Measurements from ENCODE around the gene TSPAN9. TPM values are rescaled to one million over a fixed set of nuclear protein-coding genes. Genes with fewer than 3 reads are reported as not detected.

The TSPAN9 gene
- total RNA-seq, 1 experiment from 2014 or later, result 9.6 TPM

DNA sequence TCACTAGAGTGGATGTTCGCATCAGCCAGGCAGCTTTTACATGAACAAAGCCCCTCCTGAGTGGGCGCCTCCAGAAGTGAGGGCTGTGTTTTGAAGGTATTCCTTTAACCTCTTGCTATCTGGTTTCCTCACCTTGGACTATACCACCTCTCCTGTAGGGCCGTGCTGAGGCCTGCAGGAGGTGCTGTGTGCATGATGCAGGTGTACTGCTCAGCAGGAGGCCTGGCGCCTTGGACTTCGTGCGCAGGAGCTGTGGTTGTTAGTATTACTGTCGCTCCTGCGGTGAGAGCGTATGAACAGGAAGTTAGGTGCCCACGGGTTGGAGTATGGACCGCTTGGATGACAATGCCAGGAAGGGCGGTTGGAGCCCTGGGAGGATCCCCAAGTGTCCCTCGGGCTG lies 130.7 kb downstream of the TSPAN9 start:
- no peaks in the 10 kb centered on the region for H3K9me2 ChIP-seq (ENCODE audit: insufficient read depth)
- 0 out of 2 replicates have a peak, but pooled peaks cover 5% of the 10 kb centered on the region for H3K27me3 ChIP-seq (ENCODE audit: insufficient read depth, low read depth)
- DNase-seq, result no peak
- BruUV-seq (replicated peaks), result no TSS peak
- no peak for TF ChIP-seq EZH2 (IDR thresholded peaks at IDR 0.05; ENCODE audit: low read depth)
- TF ChIP-seq, protein P1, sequence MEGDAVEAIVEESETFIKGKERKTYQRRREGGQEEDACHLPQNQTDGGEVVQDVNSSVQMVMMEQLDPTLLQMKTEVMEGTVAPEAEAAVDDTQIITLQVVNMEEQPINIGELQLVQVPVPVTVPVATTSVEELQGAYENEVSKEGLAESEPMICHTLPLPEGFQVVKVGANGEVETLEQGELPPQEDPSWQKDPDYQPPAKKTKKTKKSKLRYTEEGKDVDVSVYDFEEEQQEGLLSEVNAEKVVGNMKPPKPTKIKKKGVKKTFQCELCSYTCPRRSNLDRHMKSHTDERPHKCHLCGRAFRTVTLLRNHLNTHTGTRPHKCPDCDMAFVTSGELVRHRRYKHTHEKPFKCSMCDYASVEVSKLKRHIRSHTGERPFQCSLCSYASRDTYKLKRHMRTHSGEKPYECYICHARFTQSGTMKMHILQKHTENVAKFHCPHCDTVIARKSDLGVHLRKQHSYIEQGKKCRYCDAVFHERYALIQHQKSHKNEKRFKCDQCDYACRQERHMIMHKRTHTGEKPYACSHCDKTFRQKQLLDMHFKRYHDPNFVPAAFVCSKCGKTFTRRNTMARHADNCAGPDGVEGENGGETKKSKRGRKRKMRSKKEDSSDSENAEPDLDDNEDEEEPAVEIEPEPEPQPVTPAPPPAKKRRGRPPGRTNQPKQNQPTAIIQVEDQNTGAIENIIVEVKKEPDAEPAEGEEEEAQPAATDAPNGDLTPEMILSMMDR (conservative IDR thresholded peaks at IDR 0.05), result no peak; the same call in 1 of the 2 replicates
- no peak overlapping the region for H3K27ac ChIP-seq
- no peaks in the 10 kb centered on the region for H3K4me1 ChIP-seq (replicated peaks; ENCODE audit: insufficient read depth)
- no peaks in the 10 kb centered on the region for H3K9me3 ChIP-seq (ENCODE audit: insufficient read depth, low read depth)
- intact Hi-C loops (cut with micrococcal nuclease; ENCODE audit: unreplicated experiment), result loop anchor here (2.0 kb wide), 1 partner anchor 135 kb away; no protein-coding TSS in a partner anchor
- no peaks in the 10 kb centered on the region for H3F3A ChIP-seq (ENCODE audit: insufficient read depth, low read depth)
- H3K4me3 ChIP-seq, result no peak overlapping the region
- POLR2A ChIA-PET (ENCODE audit: unreplicated experiment), result no interaction called here
- H3K4me2 ChIP-seq, result no peak overlapping the region
- H4K20me1 ChIP-seq (ENCODE audit: insufficient read depth), result no peaks in the 10 kb centered on the region; the same call in 1 of the 2 replicates
- no peaks in the 10 kb centered on the region for H3K79me2 ChIP-seq (ENCODE audit: low read depth)
- CTCF ChIA-PET, result interaction anchor here (1.3 kb wide), 1 partner anchor 67 kb away, joined by 3 read pairs; no protein-coding TSS in a partner anchor
- H2AFZ ChIP-seq, result no peak overlapping the region
- H3K36me3 ChIP-seq (ENCODE audit: low read depth), result no peaks in the 10 kb centered on the region

DNA sequence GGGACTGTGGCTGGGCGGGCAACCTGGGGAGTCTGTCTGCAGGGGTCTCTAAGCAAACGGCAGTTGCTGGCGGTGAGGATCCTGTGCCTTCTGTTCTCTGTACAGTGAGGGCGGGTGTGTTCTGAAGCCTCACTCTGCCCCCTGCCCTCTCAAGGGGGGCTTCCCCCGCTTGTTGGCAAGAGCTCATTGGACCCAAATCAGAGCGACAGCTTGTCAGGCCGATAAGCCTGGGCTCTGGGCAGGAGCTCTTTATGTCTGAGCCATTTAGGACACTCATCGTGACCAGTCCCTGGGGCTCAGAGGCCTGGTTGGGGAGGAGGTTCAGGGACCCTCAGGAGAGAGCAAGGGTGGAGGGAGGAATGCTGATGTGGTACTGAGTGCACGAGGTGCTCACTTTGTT lies 136.0 kb downstream of the TSPAN9 start:
- Histone ChIP-seq H3F3A (ENCODE audit: insufficient read depth, low read depth) (no peaks in the 10 kb centered on the region), H3K36me3 (ENCODE audit: low read depth) (no peaks in the 10 kb centered on the region), H3K27ac (no peak overlapping the region), H4K20me1 (ENCODE audit: insufficient read depth) (no peaks in the 10 kb centered on the region; the same call in 1 of the 2 replicates), H3K4me2 (no peak overlapping the region), H3K27me3 (ENCODE audit: insufficient read depth, low read depth) (0 out of 2 replicates have a peak, but pooled peaks cover 5% of the 10 kb centered on the region), H3K9me3 (ENCODE audit: insufficient read depth, low read depth) (no peaks in the 10 kb centered on the region), H3K4me1 (replicated peaks; ENCODE audit: insufficient read depth) (peaks cover 6% of the 10 kb centered on the region; the same call in 1 of the 2 replicates), H3K4me3 (no peak overlapping the region), H3K79me2 (ENCODE audit: low read depth) (no peaks in the 10 kb centered on the region), H2AFZ (no peak overlapping the region), H3K9me2 (ENCODE audit: insufficient read depth) (no peaks in the 10 kb centered on the region)
- BruUV-seq (replicated peaks), result no TSS peak
- POLR2A ChIA-PET (ENCODE audit: unreplicated experiment), result no interaction called here
- no peak for TF ChIP-seq EZH2 (IDR thresholded peaks at IDR 0.05; ENCODE audit: low read depth)
- TF ChIP-seq, protein P1 (conservative IDR thresholded peaks at IDR 0.05), result no peak
- DNase-seq, result no peak
- intact Hi-C loops (cut with micrococcal nuclease; ENCODE audit: unreplicated experiment), result no loop called here
- CTCF ChIA-PET, result no interaction called here

DNA sequence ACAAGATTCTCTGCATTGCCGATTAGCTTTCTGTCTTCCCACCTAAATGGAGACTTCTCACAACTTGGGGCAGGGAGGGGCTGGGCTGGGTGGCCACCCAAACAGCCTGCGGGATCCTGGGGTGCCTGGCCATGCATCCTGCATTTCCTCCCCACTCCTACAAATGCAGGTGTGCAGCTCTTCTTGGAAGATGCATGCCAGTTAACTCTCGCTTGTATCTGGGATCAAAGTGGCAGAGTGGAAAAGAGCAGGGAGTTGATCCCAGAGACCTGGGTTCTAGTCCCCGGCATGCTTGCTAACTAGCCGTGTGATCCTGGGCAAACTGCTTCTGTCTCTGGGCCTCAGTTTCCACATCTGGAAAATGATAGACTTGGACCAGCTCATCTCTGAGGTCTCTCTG lies 136.6 kb downstream of the TSPAN9 start:
- TF ChIP-seq, protein P1 (conservative IDR thresholded peaks at IDR 0.05), result no peak
- no peak for TF ChIP-seq EZH2 (IDR thresholded peaks at IDR 0.05; ENCODE audit: low read depth)
- Histone ChIP-seq H3F3A (ENCODE audit: insufficient read depth, low read depth) (no peaks in the 10 kb centered on the region), H3K9me3 (ENCODE audit: insufficient read depth, low read depth) (no peaks in the 10 kb centered on the region), H4K20me1 (ENCODE audit: insufficient read depth) (no peaks in the 10 kb centered on the region; the same call in 1 of the 2 replicates), H3K4me1 (replicated peaks; ENCODE audit: insufficient read depth) (peaks cover 6% of the 10 kb centered on the region; the same call in 1 of the 2 replicates), H3K27me3 (ENCODE audit: insufficient read depth, low read depth) (0 out of 2 replicates have a peak, but pooled peaks cover 5% of the 10 kb centered on the region), H3K4me2 (no peak overlapping the region), H3K27ac (no peak overlapping the region), H3K79me2 (ENCODE audit: low read depth) (no peaks in the 10 kb centered on the region), H3K9me2 (ENCODE audit: insufficient read depth) (no peaks in the 10 kb centered on the region), H3K4me3 (no peak overlapping the region), H3K36me3 (ENCODE audit: low read depth) (no peaks in the 10 kb centered on the region), H2AFZ (no peak overlapping the region)
- ChIA-PET CTCF (no interaction called here), POLR2A (ENCODE audit: unreplicated experiment) (no interaction called here)
- BruUV-seq (replicated peaks), result no TSS peak
- intact Hi-C loops (cut with micrococcal nuclease; ENCODE audit: unreplicated experiment), result no loop called here
- no peak for DNase-seq
